Immature natural killer cell (primary cell): ENCODE data around the gene GJA5. TPM values are rescaled to one million over a fixed set of nuclear protein-coding genes. Genes with fewer than 3 reads are reported as not detected.
A peak's percentile ranks its signal among the peaks of the same experiment; 100 is the strongest.

Experiments
- DNase-seq, 3 donors: peaks; one replicate each; pipeline ENCODE4 v3.0.0; 2022; ENCODE audit warnings: mixed read lengths in 1 of 3
- H3K27ac Mint-ChIP-seq, 6 donors: one replicate each; pipeline ENCODE4 v1.8.0; 2020; ENCODE audit warnings: mixed read lengths in 6 of 6, mild to moderate bottlenecking in 5 of 6, inconsistent platforms in 4 of 6, moderate library complexity in 3 of 6
- H3K27me3 Mint-ChIP-seq, 3 donors: one replicate each; pipeline ENCODE4 v1.8.0; 2020 to 2021; ENCODE audit warnings: low read depth in 3 of 3, mild to moderate bottlenecking in 3 of 3, mixed read lengths in 3 of 3, moderate library complexity in 3 of 3, inconsistent platforms in 1 of 3
- H3K36me3 Mint-ChIP-seq, 3 donors: one replicate each; pipeline ENCODE4 v1.8.0; 2020; ENCODE audit warnings: mixed read lengths in 3 of 3, inconsistent platforms in 2 of 3, mild to moderate bottlenecking in 2 of 3
- H3K4me1 Mint-ChIP-seq, 2 donors: one replicate each; pipeline ENCODE4 v1.8.0; 2020; ENCODE audit warnings: inconsistent platforms in 2 of 2, mild to moderate bottlenecking in 2 of 2, mixed read lengths in 2 of 2, moderate library complexity in 1 of 2
- H3K4me3 Mint-ChIP-seq, 5 donors: one replicate each; pipeline ENCODE4 v1.8.0; 2020; ENCODE audit warnings: mild to moderate bottlenecking in 5 of 5, mixed read lengths in 5 of 5, inconsistent platforms in 3 of 5, moderate library complexity in 3 of 5
- H3K9me3 Mint-ChIP-seq, 6 donors: one replicate each; pipeline ENCODE4 v1.8.0; 2020; ENCODE audit warnings: mild to moderate bottlenecking in 6 of 6, mixed read lengths in 6 of 6, inconsistent platforms in 4 of 6, moderate library complexity in 3 of 6
- polyA plus RNA-seq, 3 donors: library from polyadenylated mRNA; unstranded; fragments of 300-500 nt; fragmentation: Illumina TruSeq; gene quantifications; one replicate each; pipeline ENCODE4 v1.2.3, GENCODE V29; 2021

The GJA5 gene
- polyA plus RNA-seq, result not detected

DNA sequence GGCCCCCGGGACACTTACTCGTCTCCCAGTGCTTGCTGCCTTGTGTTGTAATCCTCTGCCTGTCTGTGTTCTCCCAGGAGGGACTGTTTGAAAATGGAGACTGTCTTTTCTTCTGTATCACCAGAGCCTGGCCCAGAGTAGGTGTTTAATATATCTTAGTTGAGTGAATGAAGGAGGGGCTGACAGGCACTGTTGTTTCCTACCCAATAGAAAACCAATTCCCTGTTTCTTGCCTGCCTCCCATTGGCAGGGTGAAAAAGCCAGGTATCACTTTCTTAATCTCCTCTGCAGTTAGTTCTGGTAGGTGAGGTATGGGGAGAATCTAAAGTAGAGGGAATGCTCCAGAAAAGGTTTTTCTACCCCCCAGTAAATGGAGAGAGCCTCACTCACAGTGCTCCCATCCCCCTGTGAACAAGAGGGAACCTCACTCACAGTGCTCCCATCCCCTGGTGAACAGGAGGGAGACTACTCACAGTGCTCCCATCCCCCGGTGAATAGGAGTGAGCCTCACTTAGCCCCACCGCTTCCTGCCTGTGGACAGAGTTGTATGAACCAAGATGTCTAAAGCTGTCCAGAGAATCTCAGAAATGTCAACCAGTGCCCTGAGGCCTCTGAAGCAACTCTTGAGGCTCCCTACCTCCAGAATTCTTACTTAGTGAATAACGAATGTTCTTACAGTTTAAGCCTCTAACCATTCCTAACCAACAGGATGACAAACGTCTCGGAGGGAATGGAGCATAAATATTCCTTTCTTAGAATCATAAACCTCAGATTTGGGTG lies at the start of gene GJA5:
GJA5 (minus strand) TSS at position 122 of the 780 bp plus-strand sequence. CDS start 1,364 bp downstream, outside the sequence.
- Mint-ChIP-seq H3K36me3 (no peaks in the 10 kb centered on the region), H3K9me3 (no peaks in the 10 kb centered on the region), H3K27me3 (peaks cover 0 to 2% (median 0%) of the 10 kb centered on the region in 3 donors), H3K27ac (peak within 1 kb of the TSS in 2 of 6 donors; percentile 19 to 22), H3K4me1 (peaks cover 22 to 24% of the 10 kb centered on the region in 2 donors), H3K4me3 (no peak within 1 kb of the TSS)
- DNase-seq, result no peak

DNA sequence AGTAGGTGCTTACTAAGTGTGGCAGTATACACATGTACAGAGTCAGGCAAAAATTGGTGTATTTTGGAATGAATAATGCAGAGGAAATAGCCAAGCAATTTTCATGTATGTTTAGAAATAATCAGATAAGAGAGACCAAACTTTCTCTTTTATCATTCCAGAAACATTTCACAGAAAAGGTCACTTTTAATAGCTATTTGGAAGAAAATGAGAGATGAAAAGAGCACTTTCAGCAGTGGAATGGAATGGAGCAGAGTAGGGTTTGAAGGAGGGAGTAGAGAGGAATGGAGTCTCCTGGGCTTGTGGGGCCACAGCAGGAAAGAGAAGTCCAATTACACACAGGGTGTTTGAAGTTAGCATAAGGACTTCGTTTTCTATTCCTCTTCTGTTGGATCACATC lies 48.8 kb upstream of the GJA5 start:
- no peak overlapping the region for H3K27ac Mint-ChIP-seq
- no peak for DNase-seq
- H3K4me1 Mint-ChIP-seq, result no peaks in the 10 kb centered on the region
- no peaks in the 10 kb centered on the region for H3K36me3 Mint-ChIP-seq
- H3K27me3 Mint-ChIP-seq, result peaks cover 2 to 12% (median 3%) of the 10 kb centered on the region in 3 donors
- no peaks in the 10 kb centered on the region for H3K9me3 Mint-ChIP-seq
- H3K4me3 Mint-ChIP-seq, result no peak overlapping the region

DNA sequence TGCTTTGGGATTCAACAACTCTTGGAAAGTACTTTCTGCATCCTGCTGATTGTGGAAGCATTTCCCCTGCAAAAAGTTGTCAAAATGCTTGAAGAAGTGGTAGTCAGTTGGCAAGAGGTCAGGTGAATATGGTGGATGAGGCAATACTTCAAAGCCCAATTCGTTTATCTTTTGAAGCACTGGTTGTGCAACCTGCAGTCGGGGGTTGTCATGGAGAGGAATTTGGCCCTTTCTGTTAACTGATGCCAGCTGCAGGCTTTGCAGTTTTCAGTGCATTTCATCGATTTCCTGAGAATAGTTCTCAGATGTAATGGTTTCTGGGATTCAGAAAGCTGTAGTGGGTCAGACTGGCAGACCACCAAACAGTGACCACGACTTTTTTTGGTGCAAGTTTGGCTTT lies 47.6 kb upstream of the GJA5 start:
- no peaks in the 10 kb centered on the region for H3K4me1 Mint-ChIP-seq
- H3K4me3 Mint-ChIP-seq, result no peak overlapping the region

DNA sequence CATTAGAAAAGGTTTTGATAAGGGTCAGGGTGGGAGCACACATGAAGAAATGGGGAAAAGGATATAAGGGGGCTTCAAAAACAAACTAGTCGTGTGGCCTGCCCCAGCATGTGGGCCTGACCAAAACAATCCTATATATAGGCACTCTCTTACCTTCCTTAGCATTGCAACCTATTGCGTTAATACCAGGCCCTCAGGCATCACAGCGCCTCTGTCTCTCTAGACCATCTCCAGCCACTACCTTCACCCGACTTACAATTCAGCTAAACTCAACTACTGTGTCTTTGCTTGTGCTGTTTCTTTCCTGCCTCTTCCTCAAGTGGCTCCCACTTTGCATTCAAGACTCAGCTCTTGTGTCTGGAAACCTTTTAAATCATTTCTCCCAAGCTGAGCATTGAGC lies 47.0 kb upstream of the GJA5 start:
- no peaks in the 10 kb centered on the region for H3K4me1 Mint-ChIP-seq
- no peaks in the 10 kb centered on the region for H3K9me3 Mint-ChIP-seq
- no peak overlapping the region for H3K4me3 Mint-ChIP-seq
- peaks cover 2 to 12% (median 3%) of the 10 kb centered on the region in 3 donors for H3K27me3 Mint-ChIP-seq
- no peak overlapping the region for H3K27ac Mint-ChIP-seq
- DNase-seq, result no peak
- H3K36me3 Mint-ChIP-seq, result no peaks in the 10 kb centered on the region

More for the DNA sequence above, 47.6 kb upstream of the GJA5 start:
- H3K27me3 Mint-ChIP-seq, result peaks cover 2 to 12% (median 3%) of the 10 kb centered on the region in 3 donors
- H3K27ac Mint-ChIP-seq, result no peak overlapping the region
- H3K36me3 Mint-ChIP-seq, result no peaks in the 10 kb centered on the region
- H3K9me3 Mint-ChIP-seq, result no peaks in the 10 kb centered on the region
- no peak for DNase-seq

DNA sequence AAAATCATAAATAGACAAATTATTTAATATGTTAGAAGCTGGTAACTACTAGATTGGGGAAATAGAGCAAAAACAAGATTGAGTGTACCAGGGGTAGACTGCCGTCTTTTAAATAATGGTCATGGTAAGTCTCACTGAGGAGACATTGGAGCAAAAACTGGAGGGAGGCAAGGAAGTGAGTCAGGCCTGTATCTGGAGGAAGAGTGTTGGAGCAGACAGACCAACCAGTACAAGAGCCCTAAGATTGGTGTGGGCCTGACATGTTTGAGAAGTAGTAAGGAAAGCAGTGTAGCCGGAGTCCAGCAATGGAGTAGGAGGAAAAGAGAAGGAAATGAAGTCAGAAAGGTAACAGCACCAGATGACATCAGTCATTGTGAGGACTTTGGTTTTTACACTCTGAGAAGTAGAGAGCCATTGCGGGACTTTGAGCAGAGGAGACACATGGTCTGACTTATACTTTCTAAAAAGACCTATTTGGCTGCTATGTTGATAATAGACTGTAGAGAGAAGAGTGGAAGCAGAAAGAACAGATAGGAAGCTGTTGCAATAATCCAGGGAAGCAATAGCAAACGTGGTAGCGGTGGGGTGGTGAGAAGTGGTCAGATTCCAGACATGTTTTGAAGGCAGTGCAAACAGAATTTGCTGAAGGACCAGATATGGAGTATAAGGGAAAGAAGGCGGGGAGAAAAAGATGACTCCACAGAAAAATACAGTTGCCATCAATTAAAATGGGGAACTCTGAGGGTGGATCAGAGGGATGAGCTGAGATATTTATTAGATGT lies 44.7 kb upstream of the GJA5 start:
- Mint-ChIP-seq H3K27ac (peak overlapping the region in 1 of 6 donors; percentile 43), H3K4me1 (no peaks in the 10 kb centered on the region), H3K9me3 (no peaks in the 10 kb centered on the region), H3K4me3 (no peak overlapping the region), H3K36me3 (no peaks in the 10 kb centered on the region), H3K27me3 (peaks cover 0 to 4% (median 3%) of the 10 kb centered on the region in 3 donors)
- no peak for DNase-seq

DNA sequence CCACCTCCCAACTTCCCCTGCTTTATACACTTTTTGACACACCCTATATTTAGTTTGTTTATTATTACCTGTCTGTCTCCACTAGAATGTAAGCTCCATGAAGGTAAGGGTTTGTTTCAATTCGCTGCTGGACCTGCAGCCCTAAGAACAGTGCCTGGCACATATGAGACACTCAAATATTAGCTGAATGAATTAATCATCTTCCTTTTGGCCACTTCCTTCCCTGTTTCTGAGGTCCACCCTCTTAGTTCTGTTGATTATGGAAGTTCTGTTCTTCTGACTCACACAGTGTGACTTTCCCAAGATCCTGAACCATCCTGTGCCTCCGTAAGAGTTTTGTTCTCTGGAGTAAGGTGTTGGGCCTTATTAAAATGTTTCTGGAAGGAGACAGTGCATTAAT lies 40.4 kb upstream of the GJA5 start:
- Mint-ChIP-seq H3K9me3 (no peaks in the 10 kb centered on the region), H3K4me1 (no peaks in the 10 kb centered on the region), H3K27ac (no peak overlapping the region), H3K36me3 (no peaks in the 10 kb centered on the region), H3K27me3 (peaks cover 3 to 7% (median 4%) of the 10 kb centered on the region in 3 donors), H3K4me3 (no peak overlapping the region)
- no peak for DNase-seq

DNA sequence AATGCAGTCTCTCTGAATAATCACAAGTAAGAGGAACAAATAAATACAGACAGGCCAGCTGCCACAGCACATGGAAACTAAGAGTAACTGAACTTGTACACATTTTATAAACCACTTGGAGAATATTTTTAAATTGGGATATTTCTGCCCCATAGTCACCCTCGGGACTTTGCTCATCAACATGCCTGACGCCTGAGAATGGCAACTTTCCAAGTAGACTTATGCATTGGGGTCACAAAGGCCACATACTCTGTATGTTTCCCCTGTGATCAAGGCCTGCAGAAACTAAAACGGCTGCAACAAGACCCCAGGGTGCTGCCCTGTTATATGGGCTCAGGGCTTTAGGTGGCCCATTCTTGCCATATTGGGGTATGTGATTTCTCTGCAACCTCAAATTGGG lies 38.3 kb upstream of the GJA5 start:
- Mint-ChIP-seq H3K4me3 (no peak overlapping the region), H3K27me3 (peaks cover 1 to 4% (median 3%) of the 10 kb centered on the region in 3 donors), H3K4me1 (no peaks in the 10 kb centered on the region), H3K27ac (no peak overlapping the region), H3K36me3 (no peaks in the 10 kb centered on the region), H3K9me3 (no peaks in the 10 kb centered on the region)
- DNase-seq, result no peak

DNA sequence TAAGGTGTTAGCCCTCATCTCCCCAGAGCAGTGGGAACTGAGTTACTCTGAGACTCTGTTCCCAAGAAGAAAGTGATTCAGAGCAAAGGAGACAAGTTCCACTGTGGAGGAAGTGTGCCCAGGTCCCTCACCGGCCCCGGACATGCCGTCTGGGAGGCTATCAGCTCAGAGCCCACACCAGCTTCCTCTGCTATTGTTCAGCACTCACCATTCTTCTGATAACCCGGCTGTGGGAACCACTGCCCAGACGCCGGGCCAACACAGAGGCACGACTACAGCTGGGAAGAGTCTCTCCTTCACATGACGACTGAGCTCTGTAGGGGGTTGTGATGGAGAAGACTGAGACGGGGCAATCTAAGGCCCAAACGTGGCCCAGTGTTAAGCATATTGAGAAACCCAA lies 34.2 kb upstream of the GJA5 start:
- Mint-ChIP-seq H3K36me3 (no peaks in the 10 kb centered on the region), H3K4me3 (no peak overlapping the region), H3K27ac (no peak overlapping the region), H3K4me1 (no peaks in the 10 kb centered on the region), H3K9me3 (no peaks in the 10 kb centered on the region), H3K27me3 (peaks cover 2 to 4% (median 3%) of the 10 kb centered on the region in 3 donors)
- no peak for DNase-seq

DNA sequence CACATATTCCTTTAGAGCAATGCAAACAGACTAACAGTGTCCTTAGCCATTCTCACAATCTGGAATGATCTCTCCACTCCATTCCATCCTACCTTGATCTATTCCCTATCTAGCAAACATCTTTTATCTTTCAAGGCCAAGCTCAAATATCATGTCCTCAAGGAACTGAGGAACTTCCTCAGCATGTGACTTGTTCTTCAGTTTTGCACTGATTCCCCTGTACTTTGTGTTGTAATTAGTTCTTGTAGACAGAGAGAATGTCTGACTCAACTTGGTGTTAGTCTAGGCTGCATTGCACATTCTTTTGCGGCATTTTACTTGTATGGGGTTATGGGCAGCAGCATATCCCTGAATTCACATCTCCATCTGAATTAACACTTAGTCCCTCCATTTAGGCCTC lies 31.5 kb upstream of the GJA5 start:
- H3K27me3 Mint-ChIP-seq, result peaks cover 2 to 8% (median 2%) of the 10 kb centered on the region in 3 donors
- no peaks in the 10 kb centered on the region for H3K36me3 Mint-ChIP-seq
- no peaks in the 10 kb centered on the region for H3K9me3 Mint-ChIP-seq
- H3K27ac Mint-ChIP-seq, result no peak overlapping the region
- H3K4me3 Mint-ChIP-seq, result no peak overlapping the region
- H3K4me1 Mint-ChIP-seq, result no peaks in the 10 kb centered on the region
- no peak for DNase-seq

DNA sequence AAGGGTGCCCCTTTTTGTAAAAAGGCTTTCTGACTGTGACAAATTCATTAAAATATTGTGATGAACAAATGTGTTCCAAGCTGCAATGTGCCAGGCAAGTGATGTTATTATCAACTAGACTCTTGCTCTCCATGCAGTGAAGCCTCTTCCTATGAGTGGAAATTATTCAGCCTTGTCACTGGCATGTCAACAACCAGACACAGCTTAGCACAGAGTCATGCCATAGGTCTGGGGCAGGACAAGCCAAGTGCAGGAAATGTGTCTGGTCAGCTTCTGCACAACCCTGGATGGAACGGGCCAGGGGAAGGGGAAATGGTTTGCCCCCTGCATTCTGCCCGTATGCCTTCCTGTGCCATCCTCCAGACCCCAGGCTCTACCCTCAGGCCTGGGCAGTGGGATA lies 27.4 kb upstream of the GJA5 start:
- H3K27ac Mint-ChIP-seq, result no peak overlapping the region
- DNase-seq, result no peak
- no peaks in the 10 kb centered on the region for H3K36me3 Mint-ChIP-seq
- H3K9me3 Mint-ChIP-seq, result no peaks in the 10 kb centered on the region
- H3K4me1 Mint-ChIP-seq, result no peaks in the 10 kb centered on the region
- H3K27me3 Mint-ChIP-seq, result peaks cover 5 to 10% (median 6%) of the 10 kb centered on the region in 3 donors
- H3K4me3 Mint-ChIP-seq, result no peak overlapping the region

DNA sequence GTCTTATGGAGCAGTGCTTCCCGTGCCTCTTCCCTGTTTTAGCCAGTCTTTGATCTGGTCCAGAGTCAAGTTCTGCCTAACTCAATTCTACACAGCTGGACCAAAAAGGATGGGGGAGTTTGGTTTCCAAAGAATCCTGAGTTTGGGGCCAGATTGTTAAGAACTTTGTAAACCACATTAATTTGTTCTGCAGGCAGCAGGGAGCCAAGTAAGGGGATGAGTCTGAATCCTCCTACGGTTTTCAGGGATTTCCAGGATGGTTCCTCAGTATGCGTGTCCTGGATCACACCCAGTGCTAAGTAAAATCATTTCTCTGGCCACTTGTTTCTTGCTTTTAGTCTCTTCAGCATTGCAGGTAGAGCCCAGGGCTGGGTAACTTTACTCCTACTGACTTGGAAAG lies 26.1 kb upstream of the GJA5 start:
- no peak for DNase-seq
- Mint-ChIP-seq H3K27me3 (peaks cover 6 to 16% (median 8%) of the 10 kb centered on the region in 3 donors), H3K9me3 (no peaks in the 10 kb centered on the region), H3K4me3 (no peak overlapping the region), H3K27ac (no peak overlapping the region), H3K36me3 (no peaks in the 10 kb centered on the region), H3K4me1 (no peaks in the 10 kb centered on the region)

DNA sequence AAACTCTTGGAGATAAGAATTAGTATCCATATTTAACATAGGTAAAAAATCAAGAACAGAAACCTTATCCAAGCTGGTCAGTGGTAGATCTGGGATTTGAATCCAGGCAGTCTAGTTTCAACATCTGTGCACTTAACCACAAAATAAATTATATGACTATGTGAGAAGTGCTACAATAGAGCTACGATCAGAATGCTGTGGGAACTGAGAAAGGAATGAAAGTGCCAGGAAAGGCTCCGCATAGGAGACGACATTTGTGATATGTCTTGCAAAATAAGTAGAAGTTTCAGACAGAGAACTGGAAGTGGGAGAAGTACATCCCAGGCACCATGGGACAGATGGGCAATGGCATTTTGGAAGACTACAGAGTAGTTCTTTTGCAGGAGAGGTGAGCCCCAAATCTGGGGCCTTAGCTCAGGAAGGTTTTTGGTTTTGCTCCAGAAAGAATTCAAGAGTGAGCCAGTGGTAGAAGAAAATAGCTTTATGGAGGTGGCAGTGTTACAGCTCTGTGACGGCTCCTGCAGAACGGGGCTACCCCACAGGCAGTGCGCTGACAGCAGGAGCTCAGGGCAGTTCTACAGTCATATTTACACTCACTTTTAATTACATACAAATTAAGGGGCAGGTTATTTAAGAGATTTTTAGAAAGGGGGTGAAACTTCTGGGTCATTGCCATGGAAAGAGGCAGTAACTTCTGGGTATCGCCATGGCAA lies 25.5 kb upstream of the GJA5 start:
- Mint-ChIP-seq H3K4me3 (no peak overlapping the region), H3K27me3 (peaks cover 6 to 18% (median 9%) of the 10 kb centered on the region in 3 donors), H3K27ac (no peak overlapping the region), H3K4me1 (no peaks in the 10 kb centered on the region), H3K36me3 (no peaks in the 10 kb centered on the region), H3K9me3 (no peaks in the 10 kb centered on the region)
- no peak for DNase-seq

DNA sequence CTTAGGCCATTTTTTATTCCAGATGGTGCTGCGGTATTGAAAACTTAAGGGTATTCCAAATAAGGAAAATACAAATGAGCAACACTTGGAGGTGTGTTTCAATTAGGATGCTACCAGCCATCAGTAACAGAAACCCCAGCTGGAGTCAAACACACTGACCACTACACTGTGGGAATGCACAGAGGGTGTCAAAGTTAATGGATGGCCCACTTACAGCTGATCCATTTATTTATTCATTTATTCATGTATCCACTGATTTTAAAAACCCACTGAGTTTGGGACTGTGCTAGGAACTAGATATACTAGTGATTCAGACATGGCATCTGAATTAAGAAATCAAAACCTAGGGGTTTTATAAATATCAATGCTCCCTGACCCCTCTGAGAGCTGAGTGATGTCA lies 24.5 kb upstream of the GJA5 start:
- Mint-ChIP-seq H3K4me3 (no peak overlapping the region), H3K4me1 (no peaks in the 10 kb centered on the region), H3K9me3 (no peaks in the 10 kb centered on the region), H3K36me3 (no peaks in the 10 kb centered on the region), H3K27ac (no peak overlapping the region), H3K27me3 (peaks cover 7 to 24% (median 12%) of the 10 kb centered on the region in 3 donors)
- no peak for DNase-seq

DNA sequence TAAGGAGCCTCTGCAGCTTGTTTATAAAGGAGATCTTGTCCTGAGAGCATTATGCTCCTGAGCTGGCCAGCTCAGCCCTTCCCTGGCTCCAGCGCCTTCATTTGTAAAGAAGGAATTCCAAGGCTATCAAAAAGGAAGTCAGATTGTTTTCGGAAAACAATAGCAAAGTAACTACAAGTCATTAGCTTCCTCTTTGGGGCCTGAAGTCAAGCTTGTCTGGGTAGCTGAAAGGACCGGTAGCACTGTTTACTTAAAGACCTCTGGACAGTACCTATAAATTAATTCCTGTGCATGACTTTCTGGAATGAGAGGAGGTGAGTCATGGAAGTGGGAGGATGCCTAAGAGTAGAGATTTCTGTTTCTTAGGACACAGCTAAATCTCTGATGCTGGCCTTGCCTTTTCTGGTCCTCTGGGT lies 20.7 kb upstream of the GJA5 start:
- Mint-ChIP-seq H3K27ac (no peak overlapping the region), H3K4me1 (no peaks in the 10 kb centered on the region), H3K4me3 (no peak overlapping the region), H3K27me3 (peaks cover 6 to 29% (median 7%) of the 10 kb centered on the region in 3 donors), H3K36me3 (no peaks in the 10 kb centered on the region), H3K9me3 (no peaks in the 10 kb centered on the region)
- no peak for DNase-seq
